ENCODE results near the gene RBFOX1. TPM values are rescaled to one million over a fixed set of nuclear protein-coding genes. Genes with fewer than 3 reads are reported as not detected.
"Not testable (repeated sequence)": the region's sequence is repeated elsewhere in the genome, so short reads cannot be mapped to it uniquely, and the experiment has no call there.

The RBFOX1 gene
- total RNA-seq, 1 donor from 2014 or later: not detected

DNA sequence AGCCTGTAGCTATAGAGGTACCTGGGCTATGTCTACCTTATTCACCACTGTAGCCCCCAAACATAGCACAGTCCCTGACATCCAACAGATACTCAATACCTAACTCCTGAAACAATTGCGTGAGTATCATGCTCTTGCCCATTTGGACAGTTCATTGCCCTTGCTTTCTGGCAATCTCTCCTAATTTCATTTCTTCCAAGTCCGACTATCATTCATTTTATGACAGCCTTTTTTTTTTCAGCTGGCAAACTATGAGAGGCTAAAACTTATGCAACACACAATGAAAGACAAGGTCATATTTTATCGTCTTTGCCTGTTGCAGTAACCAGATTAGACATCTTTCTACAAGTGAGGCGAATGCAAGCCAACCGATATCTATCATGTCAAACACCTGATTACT lies 169.2 kb downstream of the RBFOX1 start:
- DNase-seq (ENCODE audit: low read depth): no peak
- TF ChIP-seq, protein P1, sequence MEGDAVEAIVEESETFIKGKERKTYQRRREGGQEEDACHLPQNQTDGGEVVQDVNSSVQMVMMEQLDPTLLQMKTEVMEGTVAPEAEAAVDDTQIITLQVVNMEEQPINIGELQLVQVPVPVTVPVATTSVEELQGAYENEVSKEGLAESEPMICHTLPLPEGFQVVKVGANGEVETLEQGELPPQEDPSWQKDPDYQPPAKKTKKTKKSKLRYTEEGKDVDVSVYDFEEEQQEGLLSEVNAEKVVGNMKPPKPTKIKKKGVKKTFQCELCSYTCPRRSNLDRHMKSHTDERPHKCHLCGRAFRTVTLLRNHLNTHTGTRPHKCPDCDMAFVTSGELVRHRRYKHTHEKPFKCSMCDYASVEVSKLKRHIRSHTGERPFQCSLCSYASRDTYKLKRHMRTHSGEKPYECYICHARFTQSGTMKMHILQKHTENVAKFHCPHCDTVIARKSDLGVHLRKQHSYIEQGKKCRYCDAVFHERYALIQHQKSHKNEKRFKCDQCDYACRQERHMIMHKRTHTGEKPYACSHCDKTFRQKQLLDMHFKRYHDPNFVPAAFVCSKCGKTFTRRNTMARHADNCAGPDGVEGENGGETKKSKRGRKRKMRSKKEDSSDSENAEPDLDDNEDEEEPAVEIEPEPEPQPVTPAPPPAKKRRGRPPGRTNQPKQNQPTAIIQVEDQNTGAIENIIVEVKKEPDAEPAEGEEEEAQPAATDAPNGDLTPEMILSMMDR (IDR thresholded peaks at IDR 0.05; ENCODE audit: insufficient read depth, low read length, poor library complexity, severe bottlenecking): no peak
- H3K27me3 ChIP-seq (ENCODE audit: control insufficient read depth, insufficient read depth, low read length): no peaks in the 10 kb centered on the region
- H3K4me3 ChIP-seq (ENCODE audit: low read depth, low read length): no peak overlapping the region
- H3K36me3 ChIP-seq (ENCODE audit: control insufficient read depth, insufficient read depth, low read length): no peaks in the 10 kb centered on the region

DNA sequence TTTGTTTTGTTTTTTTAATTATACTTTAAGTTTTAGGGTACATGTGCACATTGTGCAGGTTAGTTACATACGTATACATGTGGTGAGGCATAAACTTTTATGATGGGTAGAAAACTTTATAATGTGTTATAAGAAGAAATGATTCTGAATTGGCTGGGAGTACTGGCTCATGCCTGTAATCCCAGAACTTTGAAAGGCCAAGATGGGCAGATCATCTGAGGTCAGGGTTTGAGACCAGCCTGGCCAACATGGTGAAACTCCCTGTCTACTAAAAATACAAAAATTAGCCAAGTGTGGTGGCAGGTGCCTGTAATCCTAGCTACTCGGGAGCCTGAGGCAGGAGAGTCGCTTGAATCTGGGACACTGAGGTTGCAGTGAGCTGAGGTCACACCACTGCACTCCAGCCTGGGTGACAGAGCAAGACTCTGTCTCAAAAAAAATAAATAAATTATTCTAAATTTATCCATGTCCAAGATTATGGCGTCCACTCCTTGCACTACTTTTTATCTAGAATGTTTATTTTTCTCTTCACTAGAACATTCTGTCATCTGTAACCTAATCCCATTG lies 170.0 kb downstream of the RBFOX1 start:
- H3K27me3 ChIP-seq (ENCODE audit: control insufficient read depth, insufficient read depth, low read length); H3K36me3 ChIP-seq (ENCODE audit: control insufficient read depth, insufficient read depth, low read length); DNase-seq (ENCODE audit: low read depth); H3K4me3 ChIP-seq (ENCODE audit: low read depth, low read length): not testable (repeated sequence)

DNA sequence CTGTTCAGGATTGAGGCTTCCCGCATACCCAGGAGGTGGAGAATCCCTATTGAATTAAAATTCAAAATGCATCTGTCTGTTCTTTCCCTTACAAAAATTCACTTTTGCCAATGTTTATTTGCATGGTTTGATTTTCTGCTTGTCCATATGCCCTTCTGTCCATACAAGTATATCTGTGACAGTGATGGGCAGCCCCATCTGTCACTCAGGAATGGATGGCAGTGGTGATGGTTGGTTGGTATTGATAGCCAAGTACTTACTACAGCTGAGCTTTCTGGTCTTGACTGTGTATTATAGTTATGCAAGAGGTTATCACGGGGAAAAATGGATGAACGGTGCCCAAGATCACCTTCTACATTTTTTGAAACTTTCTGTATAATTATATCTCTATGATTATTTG lies 171.0 kb downstream of the RBFOX1 start:
- Histone ChIP-seq H3K27me3 (ENCODE audit: control insufficient read depth, insufficient read depth, low read length) (no peaks in the 10 kb centered on the region), H3K36me3 (ENCODE audit: control insufficient read depth, insufficient read depth, low read length) (no peaks in the 10 kb centered on the region)

DNA sequence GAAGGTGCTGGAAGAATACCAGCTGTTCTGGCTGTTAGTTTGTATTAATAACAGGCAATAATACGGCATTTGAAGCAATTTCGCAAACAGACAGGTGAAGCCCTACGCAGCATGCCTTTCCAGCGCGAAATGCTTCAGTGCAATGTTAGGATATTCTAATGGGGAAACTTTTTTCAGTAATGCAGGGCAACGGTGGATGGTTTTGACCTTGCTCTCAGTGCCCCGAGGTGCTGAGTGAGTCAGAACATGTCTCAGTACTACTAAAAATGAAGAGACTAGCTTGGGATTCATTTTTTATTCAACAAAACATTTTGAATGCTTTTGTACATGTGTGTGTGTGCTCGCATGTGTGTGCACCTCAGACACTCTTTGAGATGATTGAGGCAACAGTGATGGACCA lies 172.2 kb downstream of the RBFOX1 start:
- DNase-seq (ENCODE audit: low read depth): no peak
- Histone ChIP-seq H3K36me3 (ENCODE audit: control insufficient read depth, insufficient read depth, low read length) (no peaks in the 10 kb centered on the region), H3K4me3 (ENCODE audit: low read depth, low read length) (no peak overlapping the region), H3K27me3 (ENCODE audit: control insufficient read depth, insufficient read depth, low read length) (no peaks in the 10 kb centered on the region)
- TF ChIP-seq, protein P1 (IDR thresholded peaks at IDR 0.05; ENCODE audit: insufficient read depth, low read length, poor library complexity, severe bottlenecking): no peak

More for the DNA sequence above, 171.0 kb downstream of the RBFOX1 start:
- TF ChIP-seq, protein P1 (IDR thresholded peaks at IDR 0.05; ENCODE audit: insufficient read depth, low read length, poor library complexity, severe bottlenecking): no peak
- no peak overlapping the region for H3K4me3 ChIP-seq (ENCODE audit: low read depth, low read length)
- no peak for DNase-seq (ENCODE audit: low read depth)

DNA sequence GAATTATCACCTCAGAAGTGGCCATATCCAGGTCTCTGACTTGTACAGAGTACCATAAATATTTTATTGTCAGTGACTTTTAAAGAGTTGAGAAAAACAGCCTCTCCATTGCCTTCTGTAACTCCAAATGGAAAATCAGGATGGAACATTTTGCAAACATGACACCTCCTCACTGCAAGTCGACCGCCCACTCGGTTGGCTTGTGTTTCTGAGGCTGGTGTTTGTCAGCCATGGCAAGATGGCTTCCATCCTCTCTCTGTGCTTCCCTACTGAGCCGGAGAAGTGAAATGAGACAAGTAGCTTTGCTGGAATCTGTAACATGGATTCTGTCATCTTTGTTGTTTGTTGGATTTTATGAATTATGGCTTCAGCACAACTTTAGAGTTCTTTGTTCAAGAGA lies 172.8 kb downstream of the RBFOX1 start:
- Histone ChIP-seq H3K27me3 (ENCODE audit: control insufficient read depth, insufficient read depth, low read length) (no peaks in the 10 kb centered on the region), H3K4me3 (ENCODE audit: low read depth, low read length) (no peak overlapping the region), H3K36me3 (ENCODE audit: control insufficient read depth, insufficient read depth, low read length) (no peaks in the 10 kb centered on the region)
- TF ChIP-seq, protein P1 (IDR thresholded peaks at IDR 0.05; ENCODE audit: insufficient read depth, low read length, poor library complexity, severe bottlenecking): no peak
- no peak for DNase-seq (ENCODE audit: low read depth)

DNA sequence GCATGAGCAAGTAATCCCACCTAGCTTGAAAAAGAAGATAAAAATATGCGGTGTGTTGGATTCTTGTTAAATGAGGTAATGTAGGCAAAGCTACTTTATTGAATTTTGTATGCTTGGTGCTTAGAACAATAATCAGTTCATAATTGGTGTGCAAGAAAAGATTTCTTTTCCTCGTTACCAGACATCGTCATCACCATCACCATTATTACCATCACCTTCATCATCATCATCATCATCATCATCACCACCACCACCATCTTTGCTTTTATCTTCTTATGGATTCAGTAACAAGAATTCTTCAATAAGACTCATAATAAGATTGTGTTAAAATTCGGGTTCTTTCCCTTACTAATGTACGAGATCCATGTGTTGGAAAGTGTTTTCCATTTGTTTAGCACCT lies 173.7 kb downstream of the RBFOX1 start:
- Histone ChIP-seq H3K27me3 (ENCODE audit: control insufficient read depth, insufficient read depth, low read length) (no peaks in the 10 kb centered on the region), H3K4me3 (ENCODE audit: low read depth, low read length) (no peak overlapping the region), H3K36me3 (ENCODE audit: control insufficient read depth, insufficient read depth, low read length) (no peaks in the 10 kb centered on the region)
- TF ChIP-seq, protein P1 (IDR thresholded peaks at IDR 0.05; ENCODE audit: insufficient read depth, low read length, poor library complexity, severe bottlenecking): no peak
- no peak for DNase-seq (ENCODE audit: low read depth)
